ENCODE measurements around the gene CAPZB. TPM values are rescaled to one million over a fixed set of nuclear protein-coding genes. Genes with fewer than 3 reads are reported as not detected.

Gene CAPZB
- total RNA-seq, 1 donor from 2014 or later = 264 TPM

- no peaks in the 10 kb centered on the region for H3K9me3 Mint-ChIP-seq
- H3K27ac Mint-ChIP-seq = no peak overlapping the region
- no peak for DNase-seq (ENCODE audit: extremely low spot score, unreplicated experiment)
- peak overlapping the region; percentile 17 for H3K4me3 Mint-ChIP-seq
- peaks cover 14% of the 10 kb centered on the region for H3K4me1 Mint-ChIP-seq (ENCODE audit: unreplicated experiment)
- H3K27me3 Mint-ChIP-seq = no peaks in the 10 kb centered on the region
- peaks cover 10% of the 10 kb centered on the region for H3K36me3 Mint-ChIP-seq
- no peak for TF ChIP-seq CTCF (conservative IDR thresholded peaks at IDR 0.05)
These were observed 169.8 kb downstream of the CAPZB start for GRCh38 chr1:19315378-19316198.

GRCh38 chr1:19313961-19314882, 171.1 kb downstream of the CAPZB start:
- Mint-ChIP-seq H3K27me3 (no peaks in the 10 kb centered on the region), H3K27ac (peak overlapping the region; percentile 72), H3K36me3 (peaks cover 9% of the 10 kb centered on the region), H3K9me3 (no peaks in the 10 kb centered on the region), H3K4me3 (peak overlapping the region; percentile 87), H3K4me1 (ENCODE audit: unreplicated experiment) (peaks cover 15% of the 10 kb centered on the region)
- no peak for DNase-seq (ENCODE audit: extremely low spot score, unreplicated experiment)
- TF ChIP-seq CTCF (conservative IDR thresholded peaks at IDR 0.05) = no peak

- Mint-ChIP-seq H3K9me3 (no peaks in the 10 kb centered on the region), H3K27ac (peak overlapping the region; percentile 72), H3K4me3 (peak overlapping the region; percentile 87), H3K27me3 (no peaks in the 10 kb centered on the region), H3K4me1 (ENCODE audit: unreplicated experiment) (peaks cover 20% of the 10 kb centered on the region), H3K36me3 (peaks cover 10% of the 10 kb centered on the region)
- TF ChIP-seq CTCF (conservative IDR thresholded peaks at IDR 0.05) = no peak
- no peak for DNase-seq (ENCODE audit: extremely low spot score, unreplicated experiment)
These were observed 171.7 kb downstream of the CAPZB start for GRCh38 chr1:19313636-19313959.

- TF ChIP-seq CTCF (conservative IDR thresholded peaks at IDR 0.05) = no peak
- Mint-ChIP-seq H3K4me3 (peak overlapping the region; percentile 87), H3K27me3 (no peaks in the 10 kb centered on the region), H3K9me3 (no peaks in the 10 kb centered on the region), H3K27ac (peak overlapping the region; percentile 72), H3K4me1 (ENCODE audit: unreplicated experiment) (peaks cover 20% of the 10 kb centered on the region), H3K36me3 (peaks cover 7% of the 10 kb centered on the region)
- no peak for DNase-seq (ENCODE audit: extremely low spot score, unreplicated experiment)
These were observed 172.3 kb downstream of the CAPZB start for GRCh38 chr1:19312782-19313635.
